MCF 10A (cell line): ENCODE measurements around the gene CER1. TPM values are rescaled to one million over a fixed set of nuclear protein-coding genes. Genes with fewer than 3 reads are reported as not detected.

Experiments
- BruUV-seq: library from RNA; stranded (reverse); fragments of 400-500 nt; replicated peaks from 2 replicates; lab custom pipeline; 2021; lab: Mats Ljungman, UMichigan
- CTCF ChIA-PET: fragments of 300-600 bp; sonication (Branson Sonifier 250); formaldehyde crosslinking; extraction: SDS; loops from one replicate; lab custom pipeline; 2021; ENCODE audit warnings: antibody characterized with exemption, inconsistent platforms; lab: Yijun Ruan, JAX
- POLR2A ChIA-PET: fragments of 300-600, 350-650 bp; sonication (Branson Sonifier 250); formaldehyde crosslinking; extraction: SDS; loops from one replicate; lab custom pipeline; 2020; ENCODE audit warnings: antibody characterized with exemption, inconsistent platforms; lab: Yijun Ruan, JAX
- DNase-seq: peaks from one replicate; pipeline ENCODE4 v3.0.0-alpha.2; 2018; ENCODE audit not compliant: unreplicated experiment
- H3K27ac Mint-ChIP-seq: one replicate; pipeline ENCODE4 v1.8.0; 2022; ENCODE audit warnings: mild to moderate bottlenecking, low read depth, mixed read lengths; ENCODE audit not compliant: unreplicated experiment
- H3K27me3 Mint-ChIP-seq: one replicate; pipeline ENCODE4 v1.8.0; 2022; ENCODE audit warnings: mixed read lengths; ENCODE audit not compliant: insufficient read depth, unreplicated experiment
- H3K36me3 Mint-ChIP-seq: one replicate; pipeline ENCODE4 v1.8.0; 2022; ENCODE audit warnings: mild to moderate bottlenecking, moderate library complexity, mixed read lengths; ENCODE audit not compliant: insufficient read depth, unreplicated experiment
- H3K4me1 Mint-ChIP-seq: one replicate; pipeline ENCODE4 v1.8.0; 2022; ENCODE audit warnings: mixed read lengths; ENCODE audit not compliant: insufficient read depth, unreplicated experiment
- H3K4me3 Mint-ChIP-seq: one replicate; pipeline ENCODE4 v1.8.0; 2022; ENCODE audit warnings: mild to moderate bottlenecking, moderate library complexity, mixed read lengths; ENCODE audit not compliant: unreplicated experiment
- H3K9me3 Mint-ChIP-seq: one replicate; pipeline ENCODE4 v1.8.0; 2022; ENCODE audit warnings: mixed read lengths; ENCODE audit not compliant: unreplicated experiment
- CTCF ChIP-seq: fragments of 200-600 bp; IDR thresholded peaks from one replicate; pipeline ENCODE4 v1.8.0; 2022; ENCODE audit warnings: antibody characterized with exemption, mild to moderate bottlenecking; ENCODE audit not compliant: unreplicated experiment
- intact Hi-C: fragments of 100-400 bp; cut with micrococcal nuclease; formaldehyde crosslinking; loops from 2 replicates; pipeline ENCODE4 v1.14.1; 2022
- total RNA-seq: library from RNA; stranded (reverse); gene quantifications from 2 replicates; pipeline ENCODE4 v1.2.3, GENCODE V29; 2022

Gene CER1
- total RNA-seq, 1 experiment from 2014 or later = not detected

- Mint-ChIP-seq H3K36me3 (no peaks in the 10 kb centered on the region), H3K9me3 (no peaks in the 10 kb centered on the region), H3K4me3 (no peak overlapping the region), H3K4me1 (no peaks in the 10 kb centered on the region), H3K27ac (no peak overlapping the region), H3K27me3 (peaks cover 34% of the 10 kb centered on the region)
- ChIA-PET CTCF (no interaction called here), POLR2A (no interaction called here)
- DNase-seq = no peak
- no TSS peak for BruUV-seq
- TF ChIP-seq CTCF = no peak
- intact Hi-C loops = no loop called here
Measured at GRCh38 chr9:14715102-14715501, 7.4 kb downstream of the CER1 start.

- no TSS peak for BruUV-seq
- intact Hi-C loops = no loop called here
- POLR2A ChIA-PET = interaction anchor here (0.7 kb wide), 1 partner anchor 207 kb away, joined by 3 read pairs; no protein-coding TSS in a partner anchor
- H3K36me3 Mint-ChIP-seq = no peaks in the 10 kb centered on the region
- H3K9me3 Mint-ChIP-seq = no peaks in the 10 kb centered on the region
- no peak for DNase-seq
- H3K27me3 Mint-ChIP-seq = peaks cover 16% of the 10 kb centered on the region
- H3K27ac Mint-ChIP-seq = no peak overlapping the region
- no peak for TF ChIP-seq CTCF
- no peak overlapping the region for H3K4me3 Mint-ChIP-seq
- CTCF ChIA-PET = interaction anchor here (0.6 to 0.8 kb wide), 2 partner anchors 10 to 57 kb away, joined by 3 to 7 read pairs; no protein-coding TSS in a partner anchor
- no peaks in the 10 kb centered on the region for H3K4me1 Mint-ChIP-seq
Measured at GRCh38 chr9:14713187-14713767, 9.3 kb downstream of the CER1 start.

- Mint-ChIP-seq H3K27me3 (no peaks in the 10 kb centered on the region), H3K4me1 (no peaks in the 10 kb centered on the region), H3K4me3 (no peak overlapping the region), H3K27ac (no peak overlapping the region), H3K9me3 (peaks cover 10% of the 10 kb centered on the region), H3K36me3 (no peaks in the 10 kb centered on the region)
- ChIA-PET CTCF (no interaction called here), POLR2A (interaction anchor here (0.7 kb wide), 1 partner anchor 158 kb away, joined by 5 read pairs; no protein-coding TSS in a partner anchor)
- DNase-seq = peak; percentile 33
- no TSS peak for BruUV-seq
- no peak for TF ChIP-seq CTCF
- intact Hi-C loops = no loop called here
Measured at GRCh38 chr9:14710804-14711203, 11.7 kb downstream of the CER1 start.

GRCh38 chr9:14706530-14707140 is 15.9 kb downstream of the CER1 start:
- H3K36me3 Mint-ChIP-seq = peaks cover 6% of the 10 kb centered on the region
- TF ChIP-seq CTCF = no peak
- no peak overlapping the region for H3K4me3 Mint-ChIP-seq
- ChIA-PET CTCF (interaction anchor here (0.6 kb wide), 2 partner anchors 242 to 437 kb away, joined by 3 to 4 read pairs; no protein-coding TSS in a partner anchor), POLR2A (interaction anchor here (0.8 kb wide), 1 partner anchor 14 kb away, joined by 3 read pairs; no protein-coding TSS in a partner anchor)
- BruUV-seq = no TSS peak
- DNase-seq = no peak
- no peak overlapping the region for H3K27ac Mint-ChIP-seq
- H3K4me1 Mint-ChIP-seq = no peaks in the 10 kb centered on the region
- H3K27me3 Mint-ChIP-seq = no peaks in the 10 kb centered on the region
- intact Hi-C loops = no loop called here
- peaks cover 17% of the 10 kb centered on the region for H3K9me3 Mint-ChIP-seq
